Loucy (cell line): Measurements from ENCODE around the gene TBC1D26.
"Not testable (repeated sequence)": the region's sequence is repeated elsewhere in the genome, so short reads cannot be mapped to it uniquely, and the experiment has no call there.

ENCODE experiments used
- H2AFZ ChIP-seq: fragments of 200-600 bp; sonication (generic); 2 replicates; pipeline ENCODE4 v1.6.0; 2016; ENCODE audit warnings: antibody characterized with exemption, mild to moderate bottlenecking, low read length, moderate library complexity
- H3F3A ChIP-seq: fragments of 200-600 bp; 2 replicates; pipeline ENCODE4 v1.6.0; 2016; ENCODE audit warnings: antibody characterized with exemption, low read depth, mild to moderate bottlenecking
- H3K27me3 ChIP-seq: fragments of 200-600 bp; sonication (generic); 2 replicates; pipeline ENCODE4 v1.6.1; 2014; ENCODE audit warnings: low read length, mild to moderate bottlenecking; ENCODE audit not compliant: insufficient read depth, poor library complexity, severe bottlenecking
- H3K36me3 ChIP-seq: fragments of 200-600 bp; sonication (generic); 2 replicates; pipeline ENCODE4 v1.6.1; 2016; ENCODE audit warnings: low read length; ENCODE audit not compliant: insufficient read depth
- H3K4me1 ChIP-seq: fragments of 200-600 bp; sonication (generic); 2 replicates; pipeline ENCODE4 v1.5.1; 2014; ENCODE audit warnings: low read length, mild to moderate bottlenecking; ENCODE audit not compliant: insufficient read depth, poor library complexity, severe bottlenecking
- H3K4me2 ChIP-seq: fragments of 200-600 bp; sonication (generic); 2 replicates; pipeline ENCODE4 v1.6.0; 2014; ENCODE audit warnings: antibody characterized with exemption, low read length, low read depth, mild to moderate bottlenecking; ENCODE audit not compliant: poor library complexity, severe bottlenecking
- H3K4me3 ChIP-seq: fragments of 200-600 bp; sonication (generic); 2 replicates; pipeline ENCODE4 v1.5.1; 2014; ENCODE audit warnings: low read length, mild to moderate bottlenecking, mixed read lengths; ENCODE audit not compliant: poor library complexity, severe bottlenecking
- H3K79me2 ChIP-seq: fragments of 200-600 bp; sonication (generic); 2 replicates; pipeline ENCODE4 v1.6.1; 2014; ENCODE audit warnings: low read length; ENCODE audit not compliant: insufficient read depth
- H3K9ac ChIP-seq: fragments of 200-600 bp; sonication (generic); 2 replicates; pipeline ENCODE4 v1.6.0; 2014; ENCODE audit warnings: mild to moderate bottlenecking, low read depth, low read length, moderate library complexity; ENCODE audit not compliant: poor library complexity, severe bottlenecking
- H3K9me2 ChIP-seq: fragments of 200-600 bp; sonication (generic); replicated peaks from 2 replicates; pipeline ENCODE4 v1.6.1; 2016; ENCODE audit warnings: low read depth, low read length, mixed read lengths
- H3K9me3 ChIP-seq: fragments of 200-600 bp; sonication (generic); 2 replicates; pipeline ENCODE4 v1.6.1; 2014; ENCODE audit warnings: mild to moderate bottlenecking, antibody characterized with exemption, low read length, low read depth; ENCODE audit not compliant: insufficient read depth
- H4K20me1 ChIP-seq: fragments of 200-600 bp; sonication (generic); 2 replicates; pipeline ENCODE4 v1.6.0; 2014; ENCODE audit warnings: antibody characterized with exemption, low read length, mild to moderate bottlenecking; ENCODE audit not compliant: insufficient read depth, poor library complexity, severe bottlenecking
- CTCF ChIP-seq: fragments of 200-600 bp; sonication (generic); conservative IDR thresholded peaks from 2 replicates; pipeline ENCODE4 v1.5.1; 2014; ENCODE audit warnings: mild to moderate bottlenecking, antibody characterized with exemption, low read length
- EZH2phosphoT487 ChIP-seq: fragments of 200-600 bp; IDR thresholded peaks from 2 replicates; pipeline ENCODE4 v1.6.1; 2018; ENCODE audit warnings: antibody characterized with exemption, mild to moderate bottlenecking, moderate library complexity, borderline replicate concordance

TBC1D26 gene

GRCh38 chr17:15744074-15744676 lies 12.1 kb downstream of the TBC1D26 start:
- no peaks in the 10 kb centered on the region for H4K20me1 ChIP-seq

GRCh38 chr17:15744885-15745284 lies 12.8 kb downstream of the TBC1D26 start:
- Histone ChIP-seq H3K4me3 (no peak overlapping the region), H3K27me3 (no peaks in the 10 kb centered on the region), H3K79me2 (no peaks in the 10 kb centered on the region), H3K9me2 (no peaks in the 10 kb centered on the region), H2AFZ (no peak overlapping the region), H3K4me1 (no peaks in the 10 kb centered on the region), H3K9ac (no peak overlapping the region), H3K36me3 (no peaks in the 10 kb centered on the region), H3F3A (no peaks in the 10 kb centered on the region), H4K20me1 (no peaks in the 10 kb centered on the region), H3K9me3 (peaks cover 7% of the 10 kb centered on the region; the same call in 1 of the 2 replicates), H3K4me2 (no peak overlapping the region)
- TF ChIP-seq CTCF = no peak
- no peak for TF ChIP-seq EZH2phosphoT487

More at GRCh38 chr17:15744074-15744676, 12.1 kb downstream of the TBC1D26 start:
- TF ChIP-seq EZH2phosphoT487 (no peak), CTCF (no peak)
- H3K9me3 ChIP-seq = peaks cover 7% of the 10 kb centered on the region; the same call in 1 of the 2 replicates
- H3F3A ChIP-seq = no peaks in the 10 kb centered on the region
- no peak overlapping the region for H3K4me2 ChIP-seq
- H3K79me2 ChIP-seq = no peaks in the 10 kb centered on the region
- H3K4me3 ChIP-seq = no peak overlapping the region
- H3K9ac ChIP-seq = no peak overlapping the region
- H3K9me2 ChIP-seq = no peaks in the 10 kb centered on the region
- H2AFZ ChIP-seq = no peak overlapping the region
- no peaks in the 10 kb centered on the region for H3K27me3 ChIP-seq
- H3K4me1 ChIP-seq = no peaks in the 10 kb centered on the region
- H3K36me3 ChIP-seq = no peaks in the 10 kb centered on the region

DNA sequence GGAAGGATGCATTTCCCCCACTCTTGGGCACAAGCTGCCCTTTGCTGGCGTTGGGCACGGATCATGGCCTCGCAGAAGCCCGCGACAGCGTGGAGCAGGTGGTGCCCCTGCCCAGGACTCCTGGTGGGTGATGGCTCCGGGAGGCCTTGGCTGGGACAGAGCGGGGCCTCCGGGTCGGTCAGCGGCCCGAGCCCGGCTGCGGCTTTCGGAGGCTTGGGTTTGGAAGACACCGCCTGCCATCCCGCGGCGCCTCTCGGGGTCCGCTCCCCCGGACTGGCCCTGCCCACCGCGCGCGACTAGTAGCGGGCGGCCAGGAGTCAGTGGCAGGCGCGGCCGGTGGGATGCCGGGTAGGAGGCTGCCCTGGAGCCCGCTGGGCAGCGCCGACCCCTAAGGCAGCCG lies 17.3 kb downstream of the TBC1D26 start:
- H3K36me3 ChIP-seq, H3K4me1 ChIP-seq, H3K9me3 ChIP-seq, H3K9me2 ChIP-seq, H4K20me1 ChIP-seq, H2AFZ ChIP-seq, H3F3A ChIP-seq, H3K4me2 ChIP-seq, H3K79me2 ChIP-seq, H3K4me3 ChIP-seq, H3K27me3 ChIP-seq, H3K9ac ChIP-seq: not testable (repeated sequence)

DNA sequence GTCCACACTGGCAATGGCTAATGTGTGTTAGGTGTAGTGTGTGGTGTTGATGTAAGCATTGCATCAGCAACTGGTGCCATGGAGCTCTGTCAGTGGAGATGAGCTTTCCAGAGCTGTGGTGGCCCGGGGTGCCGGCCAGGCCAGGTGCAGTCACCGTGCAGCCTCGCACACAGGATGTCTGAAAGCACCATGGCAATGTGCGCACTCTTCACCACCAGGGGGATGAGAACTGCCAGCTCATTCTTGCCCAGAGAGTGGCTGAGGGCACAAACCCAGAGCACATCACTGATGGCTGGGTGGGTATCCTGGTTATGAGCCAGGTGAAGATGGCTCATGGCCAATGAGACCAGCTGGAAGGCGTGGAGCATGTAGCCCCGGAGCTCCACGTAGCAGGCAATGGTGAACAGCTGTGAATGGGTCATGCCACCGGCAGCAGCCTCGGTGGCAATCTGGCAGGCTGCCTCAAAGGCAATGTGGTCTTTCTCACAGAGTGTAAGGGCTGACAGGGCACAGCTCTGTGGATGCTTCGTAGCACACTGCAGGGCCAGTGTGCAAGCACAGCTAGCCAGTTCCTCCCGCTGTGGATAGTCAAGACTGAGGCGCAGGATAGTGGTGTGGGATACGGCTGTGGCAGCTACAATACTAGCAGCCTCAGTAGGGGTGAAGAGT lies 36.9 kb downstream of the TBC1D26 start:
- H4K20me1 ChIP-seq, H3K9ac ChIP-seq, H3K27me3 ChIP-seq: not testable (repeated sequence)

GRCh38 chr17:15770679-15771078 lies 38.6 kb downstream of the TBC1D26 start:
- not testable (repeated sequence) for H3K36me3 ChIP-seq, H2AFZ ChIP-seq, H3K4me2 ChIP-seq, H3K9ac ChIP-seq, H3K9me3 ChIP-seq, H3K4me1 ChIP-seq, H3F3A ChIP-seq, H3K9me2 ChIP-seq, H3K79me2 ChIP-seq, H3K4me3 ChIP-seq, H4K20me1 ChIP-seq, H3K27me3 ChIP-seq

More for the DNA sequence above, 36.9 kb downstream of the TBC1D26 start:
- H3K79me2 ChIP-seq, H2AFZ ChIP-seq, H3K36me3 ChIP-seq, H3K4me3 ChIP-seq, H3F3A ChIP-seq, H3K4me1 ChIP-seq, H3K9me2 ChIP-seq, H3K9me3 ChIP-seq, H3K4me2 ChIP-seq: not testable (repeated sequence)
